GM12872 (cell line): ENCODE data around the gene KIAA1549.

Experiments
- TF ChIP-seq, protein P1 (sequence below): IDR thresholded peaks from 3 replicates; pipeline ENCODE4 v1.5.1; 2011; ENCODE audit warnings: low read depth, mild to moderate bottlenecking, low read length, moderate library complexity; ENCODE audit not compliant: insufficient read depth

Gene KIAA1549

DNA sequence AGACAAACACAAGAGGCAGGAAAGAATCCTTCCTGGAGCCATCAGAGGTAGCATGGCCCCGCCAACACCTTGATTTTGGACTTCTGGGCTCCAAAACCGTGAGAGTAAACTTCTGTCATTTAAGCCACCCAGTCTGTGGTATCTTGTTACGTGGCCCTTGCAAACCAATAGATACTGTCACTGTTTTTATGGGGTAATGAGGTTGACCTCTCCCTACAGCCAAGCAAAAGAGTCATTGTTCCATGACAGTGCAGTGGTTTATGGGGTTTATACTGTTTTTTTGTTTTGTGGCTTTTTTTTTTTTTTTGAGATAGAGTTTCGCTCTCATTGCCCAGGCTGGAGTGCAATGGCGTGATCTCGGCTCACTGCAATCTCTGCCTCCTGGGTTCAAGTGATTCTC lies 32.8 kb downstream of the KIAA1549 start:
- TF ChIP-seq, protein P1, sequence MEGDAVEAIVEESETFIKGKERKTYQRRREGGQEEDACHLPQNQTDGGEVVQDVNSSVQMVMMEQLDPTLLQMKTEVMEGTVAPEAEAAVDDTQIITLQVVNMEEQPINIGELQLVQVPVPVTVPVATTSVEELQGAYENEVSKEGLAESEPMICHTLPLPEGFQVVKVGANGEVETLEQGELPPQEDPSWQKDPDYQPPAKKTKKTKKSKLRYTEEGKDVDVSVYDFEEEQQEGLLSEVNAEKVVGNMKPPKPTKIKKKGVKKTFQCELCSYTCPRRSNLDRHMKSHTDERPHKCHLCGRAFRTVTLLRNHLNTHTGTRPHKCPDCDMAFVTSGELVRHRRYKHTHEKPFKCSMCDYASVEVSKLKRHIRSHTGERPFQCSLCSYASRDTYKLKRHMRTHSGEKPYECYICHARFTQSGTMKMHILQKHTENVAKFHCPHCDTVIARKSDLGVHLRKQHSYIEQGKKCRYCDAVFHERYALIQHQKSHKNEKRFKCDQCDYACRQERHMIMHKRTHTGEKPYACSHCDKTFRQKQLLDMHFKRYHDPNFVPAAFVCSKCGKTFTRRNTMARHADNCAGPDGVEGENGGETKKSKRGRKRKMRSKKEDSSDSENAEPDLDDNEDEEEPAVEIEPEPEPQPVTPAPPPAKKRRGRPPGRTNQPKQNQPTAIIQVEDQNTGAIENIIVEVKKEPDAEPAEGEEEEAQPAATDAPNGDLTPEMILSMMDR: no peak

DNA sequence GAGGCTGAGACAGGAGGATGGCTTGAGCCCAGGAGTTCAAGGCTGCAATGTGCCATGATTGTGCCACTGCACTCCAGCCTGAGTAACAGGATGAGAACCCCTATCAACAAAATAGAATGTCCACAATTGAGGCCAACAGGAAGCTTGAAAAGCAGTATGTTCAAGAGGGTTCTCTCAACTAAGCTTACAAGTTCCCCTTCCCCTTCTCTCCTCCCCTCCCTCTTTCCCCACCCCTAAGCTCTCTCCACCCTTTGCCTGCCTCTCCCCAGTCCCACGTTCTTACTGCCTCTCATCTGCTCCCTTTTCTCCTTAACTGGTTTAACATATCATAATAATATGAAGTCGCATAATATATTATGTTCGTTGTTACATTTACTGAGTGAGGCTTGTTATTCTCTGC lies 35.4 kb downstream of the KIAA1549 start:
- TF ChIP-seq, protein P1: no peak

- TF ChIP-seq, protein P1: no peak
Measured at GRCh38 chr7:138945154-138945553, 36.0 kb downstream of the KIAA1549 start.

- TF ChIP-seq, protein P1: no peak
Measured at GRCh38 chr7:138944592-138944991, 36.6 kb downstream of the KIAA1549 start.

GRCh38 chr7:138943061-138943460 lies 38.1 kb downstream of the KIAA1549 start:
- TF ChIP-seq, protein P1: no peak

DNA sequence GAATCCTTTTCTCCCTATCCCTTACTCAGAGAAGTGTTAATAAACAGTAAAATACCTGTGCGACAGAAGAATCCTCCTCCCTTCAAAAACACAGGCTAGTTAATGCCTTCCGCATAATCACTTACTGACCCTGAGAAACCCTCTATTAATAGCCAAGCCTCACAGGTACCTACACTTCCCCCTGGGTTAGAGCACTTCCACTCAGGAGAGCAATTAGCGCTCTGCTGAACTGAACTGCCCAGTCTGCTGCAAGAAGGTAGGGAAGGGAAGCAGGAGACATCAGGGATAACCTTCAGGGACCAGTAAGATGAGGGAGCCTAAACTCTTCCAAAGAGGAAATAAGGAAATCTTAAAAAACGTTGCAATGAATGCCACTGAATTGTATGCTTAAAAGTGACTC lies 39.6 kb downstream of the KIAA1549 start:
- TF ChIP-seq, protein P1: no peak

GRCh38 chr7:138937484-138937883 lies 43.7 kb downstream of the KIAA1549 start:
- TF ChIP-seq, protein P1: no peak

DNA sequence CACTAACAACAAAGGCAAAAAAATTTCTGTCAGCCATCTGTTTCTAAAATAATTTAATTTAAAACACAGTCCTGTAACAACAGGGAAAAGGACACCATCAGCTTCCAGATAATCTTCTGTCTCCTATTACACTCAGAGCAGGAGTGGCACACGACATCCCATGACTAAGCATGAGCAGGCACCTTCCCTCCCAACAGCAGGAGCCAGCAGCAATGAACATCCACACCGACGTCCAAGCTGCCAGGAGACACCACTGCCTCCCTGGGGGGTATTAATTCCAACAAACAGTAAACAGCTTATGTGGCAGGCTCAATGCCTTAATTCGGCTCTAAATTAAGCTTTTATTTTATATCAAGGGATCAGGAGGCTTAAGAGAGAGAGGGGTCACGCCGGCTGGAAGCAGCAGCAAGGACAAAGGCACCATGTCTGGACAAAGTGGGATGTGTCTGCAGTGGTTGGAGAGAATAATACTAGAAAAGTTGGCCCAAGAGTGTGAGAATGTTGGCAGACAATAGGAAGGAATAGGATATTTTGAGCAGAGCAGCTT lies 45.7 kb downstream of the KIAA1549 start:
- TF ChIP-seq, protein P1: no peak
